Colonic mucosa (tissue), 4 donors: ENCODE data around the gene TEKT2. TPM values are rescaled to one million over a fixed set of nuclear protein-coding genes. Genes with fewer than 3 reads are reported as not detected.

ENCODE experiments used
- DNase-seq: peaks from one replicate; pipeline ENCODE4 v3.0.0-alpha.2; 2020
- H3K27ac ChIP-seq: fragments of 200-600 bp; one replicate; pipeline ENCODE4 v1.8.0; 2021
- H3K27me3 ChIP-seq: fragments of 200-600 bp; one replicate; pipeline ENCODE4 v1.8.0; 2021
- H3K36me3 ChIP-seq: fragments of 200-600 bp; one replicate; pipeline ENCODE4 v1.8.0; 2021
- H3K4me1 ChIP-seq: fragments of 200-600 bp; one replicate; pipeline ENCODE4 v1.8.0; 2021; ENCODE audit warnings: mild to moderate bottlenecking
- H3K4me3 ChIP-seq: fragments of 200-600 bp; one replicate; pipeline ENCODE4 v1.8.0; 2021
- H3K9ac ChIP-seq, 2 donors: one replicate each; pipeline ENCODE4 v1.7.0; 2013; ENCODE audit warnings: control low read depth in 2 of 2, low read depth in 2 of 2, low read length in 2 of 2
- H3K9me3 ChIP-seq: fragments of 200-600 bp; one replicate; pipeline ENCODE4 v1.8.0; 2021
- intact Hi-C: fragments of 100-400 bp; cut with DNase I; formaldehyde crosslinking; loops from one replicate; pipeline ENCODE4 v1.14.1; 2022
- total RNA-seq, 2 donors: library from RNA; stranded (reverse); fragmentation: NEBNext Ultra II Directional in 1 of 2; extraction: Animal tissue kit (Norgen Biotek cat#: 25700) in 1 of 2; gene quantifications; one replicate each; pipeline ENCODE4 v1.2.1, GENCODE V29; 2021
- TF ChIP-seq, protein P1 (sequence below): fragments of 200-600 bp; IDR thresholded peaks from one replicate; pipeline ENCODE4 v1.8.0; 2022; ENCODE audit warnings: antibody characterized with exemption, mild to moderate bottlenecking
- donor health status: healthy.
- donor health status: DM: no; HTN: no; CAD: no.
- donor health status: DM: no; HTN: no; CAD: no.

The TEKT2 gene
- total RNA-seq, 2 donors from 2014 or later, result 0.13 TPM; not detected in 1

DNA sequence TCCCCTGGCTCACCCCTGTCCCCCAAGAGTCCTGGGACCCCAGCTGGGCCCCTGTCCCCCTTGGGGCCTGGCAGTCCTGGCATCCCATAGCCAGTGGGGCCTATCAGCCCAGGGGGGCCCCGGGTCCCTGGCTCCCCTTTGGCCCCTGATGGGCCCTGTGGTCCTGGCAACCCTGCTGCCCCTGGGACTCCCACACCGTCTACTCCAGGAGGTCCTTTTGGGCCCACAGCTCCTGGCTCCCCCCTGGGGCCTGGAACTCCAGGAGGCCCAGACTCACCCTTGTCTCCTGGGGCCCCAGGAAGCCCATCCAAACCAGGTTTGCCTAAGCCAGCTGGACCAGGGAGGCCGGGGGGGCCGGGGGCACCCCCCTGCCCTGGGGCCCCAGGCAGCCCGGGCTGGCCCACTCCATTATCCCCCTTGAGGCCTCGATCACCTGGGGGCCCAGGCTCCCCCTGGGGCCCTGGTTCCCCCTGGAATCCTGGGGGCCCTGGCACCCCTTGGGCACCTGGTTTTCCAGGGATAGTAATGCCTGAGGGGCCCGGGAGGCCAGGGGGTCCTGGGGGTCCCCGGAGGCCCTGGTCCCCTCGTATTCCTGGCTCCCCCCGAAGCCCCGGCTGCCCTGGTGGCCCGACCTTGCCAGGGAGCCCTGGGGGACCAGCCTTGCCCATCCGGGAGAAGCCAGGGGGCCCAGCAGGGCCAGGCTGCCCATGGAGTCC is 14.9 kb downstream of the TEKT2 start:
- no peaks in the 10 kb centered on the region for H3K9me3 ChIP-seq
- no peaks in the 10 kb centered on the region for H3K27me3 ChIP-seq
- no peaks in the 10 kb centered on the region for H3K4me1 ChIP-seq
- no peak overlapping the region for H3K4me3 ChIP-seq
- H3K27ac ChIP-seq, result no peak overlapping the region
- no peak overlapping the region for H3K9ac ChIP-seq
- TF ChIP-seq, protein P1, sequence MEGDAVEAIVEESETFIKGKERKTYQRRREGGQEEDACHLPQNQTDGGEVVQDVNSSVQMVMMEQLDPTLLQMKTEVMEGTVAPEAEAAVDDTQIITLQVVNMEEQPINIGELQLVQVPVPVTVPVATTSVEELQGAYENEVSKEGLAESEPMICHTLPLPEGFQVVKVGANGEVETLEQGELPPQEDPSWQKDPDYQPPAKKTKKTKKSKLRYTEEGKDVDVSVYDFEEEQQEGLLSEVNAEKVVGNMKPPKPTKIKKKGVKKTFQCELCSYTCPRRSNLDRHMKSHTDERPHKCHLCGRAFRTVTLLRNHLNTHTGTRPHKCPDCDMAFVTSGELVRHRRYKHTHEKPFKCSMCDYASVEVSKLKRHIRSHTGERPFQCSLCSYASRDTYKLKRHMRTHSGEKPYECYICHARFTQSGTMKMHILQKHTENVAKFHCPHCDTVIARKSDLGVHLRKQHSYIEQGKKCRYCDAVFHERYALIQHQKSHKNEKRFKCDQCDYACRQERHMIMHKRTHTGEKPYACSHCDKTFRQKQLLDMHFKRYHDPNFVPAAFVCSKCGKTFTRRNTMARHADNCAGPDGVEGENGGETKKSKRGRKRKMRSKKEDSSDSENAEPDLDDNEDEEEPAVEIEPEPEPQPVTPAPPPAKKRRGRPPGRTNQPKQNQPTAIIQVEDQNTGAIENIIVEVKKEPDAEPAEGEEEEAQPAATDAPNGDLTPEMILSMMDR, result no peak
- H3K36me3 ChIP-seq, result peaks cover 5% of the 10 kb centered on the region
- DNase-seq, result no peak
- intact Hi-C loops, result loop anchor here (5.0 to 10.0 kb wide), 3 partner anchors 33 to 326 kb away; no protein-coding TSS in a partner anchor

DNA sequence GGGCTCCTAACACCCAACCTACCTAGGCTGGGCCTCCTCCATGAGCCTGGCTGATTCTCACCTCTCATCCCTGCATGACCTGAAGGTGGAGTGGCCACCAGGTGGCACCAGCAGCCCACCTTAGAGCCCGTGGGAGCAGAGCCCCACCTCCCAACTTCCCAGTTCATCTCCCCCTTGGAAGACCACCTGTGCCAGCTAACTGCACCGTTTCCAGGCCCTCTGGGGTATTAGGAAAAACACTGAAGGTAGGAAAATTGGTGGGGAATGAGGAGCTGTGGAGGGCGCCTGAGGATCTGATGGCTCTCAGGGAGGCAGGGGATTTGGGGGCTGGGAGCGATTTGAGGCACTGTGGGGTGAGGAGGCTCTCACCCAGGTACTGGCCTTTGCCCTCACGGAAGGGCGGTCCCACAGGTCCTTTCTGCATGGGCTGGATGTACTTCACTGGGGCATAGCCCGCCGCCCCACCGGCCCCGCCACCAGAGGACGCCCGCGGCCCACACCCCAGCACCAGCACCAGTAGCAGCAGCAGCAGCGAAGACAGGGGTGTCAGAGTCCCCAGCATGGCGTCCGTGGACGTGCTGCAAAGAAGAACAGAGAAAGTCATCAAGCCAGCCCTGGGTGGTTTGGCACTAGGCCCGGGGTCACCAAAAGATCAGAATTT is 15.9 kb downstream of the TEKT2 start:
- intact Hi-C loops, result loop anchor here (5.0 to 10.0 kb wide), 3 partner anchors 32 to 325 kb away; no protein-coding TSS in a partner anchor
- Histone ChIP-seq H3K4me3 (no peak overlapping the region), H3K9ac (peak overlapping the region in 1 of 2 donors; percentile 12), H3K4me1 (no peaks in the 10 kb centered on the region), H3K36me3 (no peaks in the 10 kb centered on the region), H3K9me3 (no peaks in the 10 kb centered on the region), H3K27ac (no peak overlapping the region), H3K27me3 (no peaks in the 10 kb centered on the region)
- TF ChIP-seq, protein P1, result peak; percentile 87
- DNase-seq, result peak; percentile 82

DNA sequence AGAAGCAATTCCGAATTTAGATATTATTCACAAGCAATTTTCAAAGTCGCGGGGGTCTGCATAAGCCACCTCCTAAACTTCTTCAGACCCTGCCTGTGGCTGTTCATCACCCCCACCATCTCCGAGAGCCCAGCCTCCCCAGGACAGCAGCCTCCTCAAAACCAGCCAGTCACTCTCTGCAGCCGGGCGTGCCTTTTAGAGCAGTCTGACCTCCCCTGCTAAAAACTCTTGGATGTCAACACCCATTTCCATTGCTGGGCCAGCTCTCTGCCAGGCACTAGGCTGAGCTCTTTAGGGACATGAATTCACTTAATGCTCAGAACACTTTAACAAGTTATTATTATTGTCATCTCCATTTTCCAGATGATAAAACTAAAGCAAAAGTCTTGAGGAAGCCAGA is 16.5 kb downstream of the TEKT2 start:
- no peaks in the 10 kb centered on the region for H3K4me1 ChIP-seq
- H3K27ac ChIP-seq, result no peak overlapping the region
- TF ChIP-seq, protein P1, result no peak
- H3K27me3 ChIP-seq, result no peaks in the 10 kb centered on the region
- intact Hi-C loops, result no loop called here
- no peak overlapping the region for H3K4me3 ChIP-seq
- no peak overlapping the region for H3K9ac ChIP-seq
- no peaks in the 10 kb centered on the region for H3K9me3 ChIP-seq
- no peak for DNase-seq
- H3K36me3 ChIP-seq, result no peaks in the 10 kb centered on the region

DNA sequence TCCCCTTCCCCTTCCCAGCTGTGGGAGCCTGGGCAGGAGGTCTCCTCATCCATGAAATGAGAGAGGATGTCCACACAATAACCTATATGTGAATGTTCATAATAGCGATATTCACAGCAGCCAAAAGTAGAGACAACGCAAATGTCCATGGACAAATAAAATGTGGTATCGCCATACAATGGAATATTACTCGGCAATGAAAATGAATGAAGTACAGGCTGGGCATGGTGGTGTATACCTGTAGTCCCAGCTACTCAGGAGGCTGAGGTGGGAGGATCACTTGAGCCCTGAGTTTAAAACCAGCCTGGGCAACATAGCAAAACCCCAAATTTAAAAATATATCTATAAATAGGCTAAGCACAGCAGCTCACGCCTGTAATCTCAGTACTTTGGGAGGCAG is 17.7 kb downstream of the TEKT2 start:
- Histone ChIP-seq H3K4me1 (no peaks in the 10 kb centered on the region), H3K9me3 (no peaks in the 10 kb centered on the region), H3K36me3 (no peaks in the 10 kb centered on the region), H3K27me3 (no peaks in the 10 kb centered on the region), H3K4me3 (no peak overlapping the region), H3K9ac (no peak overlapping the region), H3K27ac (no peak overlapping the region)
- TF ChIP-seq, protein P1, result no peak
- no peak for DNase-seq
- intact Hi-C loops, result no loop called here

DNA sequence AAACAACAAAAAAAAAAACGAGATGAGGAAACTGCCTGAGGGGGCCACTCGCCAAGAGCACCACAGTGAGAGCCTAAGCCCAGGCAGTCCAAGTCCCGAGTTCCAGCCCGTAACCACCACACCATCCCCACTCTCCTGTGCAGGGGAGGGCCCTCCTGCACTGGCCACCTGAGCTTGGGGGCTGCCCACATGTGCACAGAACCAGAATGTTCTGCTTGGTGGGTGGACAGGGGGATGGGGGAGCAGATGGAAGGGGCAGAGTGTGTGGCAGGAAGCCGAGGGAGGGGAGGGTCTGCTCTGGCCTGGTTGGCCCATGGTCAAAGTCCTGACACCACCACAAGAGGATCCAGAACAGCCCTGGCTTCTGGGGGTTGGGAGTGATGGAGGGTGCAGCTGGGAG is 22.4 kb downstream of the TEKT2 start:
- intact Hi-C loops, result no loop called here
- no peak for DNase-seq
- H3K36me3 ChIP-seq, result no peaks in the 10 kb centered on the region
- H3K27me3 ChIP-seq, result no peaks in the 10 kb centered on the region
- TF ChIP-seq, protein P1, result no peak
- no peak overlapping the region for H3K4me3 ChIP-seq
- H3K9ac ChIP-seq, result no peak overlapping the region
- H3K4me1 ChIP-seq, result no peaks in the 10 kb centered on the region
- H3K27ac ChIP-seq, result no peak overlapping the region
- no peaks in the 10 kb centered on the region for H3K9me3 ChIP-seq
